Measurements from ENCODE around the gene SMAD3. TPM values are rescaled to one million over a fixed set of nuclear protein-coding genes. Genes with fewer than 3 reads are reported as not detected.

Gene SMAD3
- total RNA-seq, 1 donor from 2014 or later = 89.3 TPM

DNA sequence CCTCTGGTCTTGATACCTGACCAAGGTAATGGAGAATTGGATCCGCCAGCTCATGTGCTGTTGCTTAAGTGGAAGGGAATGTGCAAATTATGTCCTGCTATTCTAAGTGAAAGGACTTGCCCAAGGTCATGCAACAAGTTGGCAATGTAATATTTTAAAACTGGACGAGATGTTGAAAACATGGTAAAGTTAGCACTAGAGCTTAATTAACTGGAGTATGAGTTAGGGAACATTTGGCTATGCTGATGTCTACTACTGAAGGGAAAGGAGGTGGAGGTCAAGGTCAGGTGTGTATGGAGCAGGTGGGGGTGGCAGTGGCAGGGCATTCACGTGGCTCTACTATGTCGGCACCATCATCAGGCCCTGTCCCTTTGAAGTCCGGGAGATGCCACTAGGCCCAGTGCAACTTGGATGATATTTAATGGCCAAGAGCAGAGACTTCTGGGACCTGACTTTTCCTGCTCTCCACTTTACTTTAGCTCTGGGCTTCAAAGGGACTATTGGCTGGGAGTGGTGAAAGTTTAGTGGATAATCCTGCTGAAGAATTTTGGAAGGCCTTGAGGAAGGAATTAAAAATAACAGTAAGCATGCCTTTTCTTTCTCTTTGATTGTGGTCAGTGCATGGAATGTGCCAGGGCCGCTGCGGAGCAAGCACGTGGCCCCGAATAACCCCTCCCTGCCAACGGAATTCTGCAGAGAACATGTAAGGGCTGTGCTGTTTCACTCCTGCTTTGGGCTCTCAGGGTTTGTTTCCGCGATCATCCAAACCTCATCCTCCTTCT lies 14.9 kb downstream of the SMAD3 start:
- Histone ChIP-seq H3K9me3 (no peaks in the 10 kb centered on the region), H3K27me3 (no peaks in the 10 kb centered on the region), H3K4me3 (peak overlapping the region in 1 of 2 donors; percentile 40), H3K4me1 (peaks cover 29 to 68% of the 10 kb centered on the region in 2 donors), H3K27ac (peak overlapping the region; percentile 65 to 67), H3K36me3 (no peaks in the 10 kb centered on the region)
- intact Hi-C loops (cut with DNase I) = loop anchor here (2.0 kb wide), 1 partner anchor 24 kb away; no protein-coding TSS in a partner anchor
- DNase-seq (ENCODE audit: low spot score in 2 of 2) = peak in 1 of 2 donors; percentile 83
- TF ChIP-seq, protein P1, sequence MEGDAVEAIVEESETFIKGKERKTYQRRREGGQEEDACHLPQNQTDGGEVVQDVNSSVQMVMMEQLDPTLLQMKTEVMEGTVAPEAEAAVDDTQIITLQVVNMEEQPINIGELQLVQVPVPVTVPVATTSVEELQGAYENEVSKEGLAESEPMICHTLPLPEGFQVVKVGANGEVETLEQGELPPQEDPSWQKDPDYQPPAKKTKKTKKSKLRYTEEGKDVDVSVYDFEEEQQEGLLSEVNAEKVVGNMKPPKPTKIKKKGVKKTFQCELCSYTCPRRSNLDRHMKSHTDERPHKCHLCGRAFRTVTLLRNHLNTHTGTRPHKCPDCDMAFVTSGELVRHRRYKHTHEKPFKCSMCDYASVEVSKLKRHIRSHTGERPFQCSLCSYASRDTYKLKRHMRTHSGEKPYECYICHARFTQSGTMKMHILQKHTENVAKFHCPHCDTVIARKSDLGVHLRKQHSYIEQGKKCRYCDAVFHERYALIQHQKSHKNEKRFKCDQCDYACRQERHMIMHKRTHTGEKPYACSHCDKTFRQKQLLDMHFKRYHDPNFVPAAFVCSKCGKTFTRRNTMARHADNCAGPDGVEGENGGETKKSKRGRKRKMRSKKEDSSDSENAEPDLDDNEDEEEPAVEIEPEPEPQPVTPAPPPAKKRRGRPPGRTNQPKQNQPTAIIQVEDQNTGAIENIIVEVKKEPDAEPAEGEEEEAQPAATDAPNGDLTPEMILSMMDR (IDR thresholded peaks at IDR 0.05) = no peak

DNA sequence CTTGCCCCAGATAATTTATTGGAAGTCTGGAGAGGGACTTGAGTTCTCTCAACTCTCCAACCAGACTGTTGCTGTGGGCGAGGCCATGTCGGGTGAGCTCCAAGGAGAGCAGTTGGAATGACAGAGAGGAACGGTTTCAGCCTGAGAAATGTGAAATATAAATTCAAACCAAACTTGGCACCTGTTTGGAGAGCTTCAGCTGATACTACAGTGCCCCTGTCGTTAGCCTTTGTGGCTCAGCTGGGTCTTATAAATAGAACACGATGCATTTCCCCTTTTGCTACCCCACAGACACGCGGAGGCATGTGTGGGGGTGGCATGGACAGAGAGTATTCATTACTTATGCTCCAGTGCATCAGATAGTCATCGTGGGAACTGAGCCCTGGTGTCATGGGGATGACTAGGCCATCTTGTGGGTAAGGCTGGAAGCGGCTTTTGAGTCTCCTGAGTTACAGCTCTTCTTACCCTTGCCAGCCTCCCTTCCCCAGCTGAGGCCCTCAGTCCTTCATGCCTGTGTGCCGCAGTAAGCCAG lies 15.6 kb downstream of the SMAD3 start:
- peaks cover 23 to 68% of the 10 kb centered on the region in 2 donors for H3K4me1 ChIP-seq
- peak overlapping the region in 1 of 2 donors; percentile 40 for H3K4me3 ChIP-seq
- H3K27ac ChIP-seq = peak overlapping the region; percentile 65 to 67
- intact Hi-C loops (cut with DNase I) = loop anchor here (2.0 kb wide), 1 partner anchor 24 kb away; no protein-coding TSS in a partner anchor
- TF ChIP-seq, protein P1 (IDR thresholded peaks at IDR 0.05) = no peak
- DNase-seq (ENCODE audit: low spot score in 2 of 2) = peak; percentile 39 to 83
- no peaks in the 10 kb centered on the region for H3K36me3 ChIP-seq
- H3K27me3 ChIP-seq = no peaks in the 10 kb centered on the region
- H3K9me3 ChIP-seq = no peaks in the 10 kb centered on the region

DNA sequence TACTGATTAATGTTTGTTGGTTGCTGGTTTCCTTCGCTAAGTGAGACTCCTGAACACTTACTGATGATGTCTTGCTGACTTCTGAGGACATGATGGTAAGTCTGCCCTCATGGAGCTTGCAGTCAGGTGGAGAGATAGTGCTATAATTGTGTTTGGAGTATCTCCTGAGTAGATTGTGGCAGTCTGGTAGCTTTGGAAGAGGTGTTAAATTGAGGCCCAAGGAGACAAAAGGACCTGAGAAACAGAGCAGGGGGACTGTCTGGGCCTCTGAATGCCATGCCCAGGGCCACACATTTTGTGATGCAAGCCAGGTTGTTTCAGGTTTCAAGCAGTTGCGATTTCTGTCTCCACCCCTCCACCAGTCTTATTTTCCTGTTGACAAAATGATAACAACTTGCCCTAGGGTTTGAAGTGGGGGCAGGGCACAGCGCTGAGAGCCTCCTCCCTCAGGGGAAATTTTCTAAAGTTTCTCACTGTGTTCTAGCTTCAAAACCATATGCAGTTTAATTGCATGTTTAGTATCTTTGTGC lies 16.7 kb downstream of the SMAD3 start:
- intact Hi-C loops (cut with DNase I) = no loop called here

DNA sequence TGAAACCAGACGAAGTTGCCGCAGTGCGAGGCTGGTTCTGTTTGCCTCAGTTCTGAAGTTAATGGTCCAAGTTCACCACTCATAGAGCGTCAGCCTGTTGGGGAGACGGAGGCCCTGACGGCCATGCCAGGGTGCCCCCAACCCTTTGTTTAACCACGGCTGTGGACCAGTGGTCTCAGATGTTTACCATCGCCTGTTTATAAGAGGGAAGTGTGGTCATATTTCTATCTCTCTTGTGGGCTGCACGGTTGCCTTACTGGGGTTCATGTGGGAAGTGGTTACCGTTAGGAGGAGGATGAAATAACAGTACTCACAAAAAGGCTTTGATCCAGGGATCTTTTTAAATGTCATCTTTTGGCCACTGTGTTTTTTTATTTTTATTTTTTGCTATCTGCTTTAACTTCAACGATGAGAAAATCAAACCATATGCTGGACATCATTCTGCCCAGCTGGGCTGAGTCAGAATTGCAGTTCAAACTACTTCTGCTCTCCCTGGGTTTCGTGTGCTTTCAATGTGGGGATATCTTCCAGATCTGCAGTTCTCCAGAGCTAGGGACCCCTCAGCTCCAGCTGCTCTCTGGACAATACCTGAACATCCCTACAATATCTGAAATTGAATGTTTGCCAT lies 17.8 kb downstream of the SMAD3 start:
- Histone ChIP-seq H3K36me3 (no peaks in the 10 kb centered on the region), H3K4me1 (peaks cover 15 to 67% of the 10 kb centered on the region in 2 donors), H3K27me3 (no peaks in the 10 kb centered on the region), H3K9me3 (no peaks in the 10 kb centered on the region), H3K4me3 (no peak overlapping the region), H3K27ac (no peak overlapping the region)
- TF ChIP-seq, protein P1 (IDR thresholded peaks at IDR 0.05) = no peak
- no peak for DNase-seq (ENCODE audit: low spot score in 2 of 2)
- intact Hi-C loops (cut with DNase I) = no loop called here

More for the DNA sequence above, 16.7 kb downstream of the SMAD3 start:
- TF ChIP-seq, protein P1 (IDR thresholded peaks at IDR 0.05) = no peak
- H3K4me1 ChIP-seq = peaks cover 15 to 67% of the 10 kb centered on the region in 2 donors
- H3K27me3 ChIP-seq = no peaks in the 10 kb centered on the region
- no peak overlapping the region for H3K4me3 ChIP-seq
- no peak for DNase-seq (ENCODE audit: low spot score in 2 of 2)
- H3K9me3 ChIP-seq = no peaks in the 10 kb centered on the region
- H3K36me3 ChIP-seq = no peaks in the 10 kb centered on the region
- H3K27ac ChIP-seq = no peak overlapping the region

DNA sequence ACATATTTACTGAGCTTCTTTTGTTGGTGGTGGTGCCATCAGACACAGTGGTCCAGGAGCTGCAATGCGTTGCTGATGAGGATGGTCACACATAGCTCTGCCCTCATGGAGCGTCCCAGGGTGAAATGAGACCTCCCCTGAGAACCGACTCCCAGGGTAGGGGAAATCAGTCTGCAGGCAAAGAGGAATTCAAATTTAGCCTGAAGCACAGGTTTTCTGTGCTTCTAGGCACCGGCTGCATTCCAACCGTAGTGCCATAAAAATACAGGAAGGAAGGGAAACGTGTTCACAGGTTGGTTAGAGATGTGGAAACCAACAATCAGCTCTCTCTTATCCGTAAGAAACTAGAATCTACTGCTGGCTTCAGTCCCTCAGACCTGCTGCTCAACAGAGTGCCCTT lies 19.2 kb downstream of the SMAD3 start:
- Histone ChIP-seq H3K4me3 (no peak overlapping the region), H3K9me3 (no peaks in the 10 kb centered on the region), H3K27me3 (no peaks in the 10 kb centered on the region), H3K4me1 (peaks cover 15 to 78% of the 10 kb centered on the region in 2 donors), H3K36me3 (no peaks in the 10 kb centered on the region), H3K27ac (no peak overlapping the region)
- TF ChIP-seq, protein P1 (IDR thresholded peaks at IDR 0.05) = no peak
- intact Hi-C loops (cut with DNase I) = no loop called here
- DNase-seq (ENCODE audit: low spot score in 2 of 2) = no peak
